NCI-H82 treated with DMSO at 0.1 percent for 48 hours (cell line): ENCODE results near the gene SHB.

ENCODE experiments used
- DNase-seq: peaks from one replicate; lab custom pipeline; 2025; ENCODE audit not compliant: unreplicated experiment; lab: John Stamatoyannopoulos, UW

The SHB gene

GRCh38 chr9:37992924-37993349, 76.1 kb downstream of the SHB start:
- no peak for DNase-seq

GRCh38 chr9:37990404-37991015, 78.5 kb downstream of the SHB start:
- no peak for DNase-seq

- DNase-seq = no peak
These were observed 79.3 kb downstream of the SHB start for GRCh38 chr9:37989701-37990100.

GRCh38 chr9:37988602-37989001, 80.4 kb downstream of the SHB start:
- no peak for DNase-seq

- no peak for DNase-seq
These were observed 81.0 kb downstream of the SHB start for GRCh38 chr9:37988041-37988440.

- no peak for DNase-seq
These were observed 81.5 kb downstream of the SHB start for GRCh38 chr9:37987467-37987981.

- DNase-seq = no peak
These were observed 82.2 kb downstream of the SHB start for GRCh38 chr9:37986771-37987258.

GRCh38 chr9:37986001-37986400, 83.0 kb downstream of the SHB start:
- no peak for DNase-seq

- DNase-seq = no peak
These were observed 84.1 kb downstream of the SHB start for GRCh38 chr9:37984672-37985611.

- DNase-seq = no peak
These were observed 84.8 kb downstream of the SHB start for GRCh38 chr9:37984278-37984671.

GRCh38 chr9:37983381-37984067, 85.5 kb downstream of the SHB start:
- DNase-seq = no peak

- DNase-seq = no peak
These were observed 89.2 kb downstream of the SHB start for GRCh38 chr9:37979844-37980243.

GRCh38 chr9:37978983-37979382, 90.0 kb downstream of the SHB start:
- DNase-seq = no peak

- no peak for DNase-seq
These were observed 90.6 kb downstream of the SHB start for GRCh38 chr9:37978481-37978864.

GRCh38 chr9:37977851-37978480, 91.1 kb downstream of the SHB start:
- no peak for DNase-seq

- DNase-seq = no peak
These were observed 92.1 kb downstream of the SHB start for GRCh38 chr9:37976714-37977477.

- DNase-seq = no peak
These were observed 93.4 kb downstream of the SHB start for GRCh38 chr9:37975639-37976038.

GRCh38 chr9:37974506-37975173, 94.4 kb downstream of the SHB start:
- no peak for DNase-seq

- no peak for DNase-seq
These were observed 96.6 kb downstream of the SHB start for GRCh38 chr9:37972351-37972848.
